ENCODE data around the gene FGFR2.
A peak's percentile ranks its signal among the peaks of the same experiment; 100 is the strongest.

The FGFR2 gene

DNA sequence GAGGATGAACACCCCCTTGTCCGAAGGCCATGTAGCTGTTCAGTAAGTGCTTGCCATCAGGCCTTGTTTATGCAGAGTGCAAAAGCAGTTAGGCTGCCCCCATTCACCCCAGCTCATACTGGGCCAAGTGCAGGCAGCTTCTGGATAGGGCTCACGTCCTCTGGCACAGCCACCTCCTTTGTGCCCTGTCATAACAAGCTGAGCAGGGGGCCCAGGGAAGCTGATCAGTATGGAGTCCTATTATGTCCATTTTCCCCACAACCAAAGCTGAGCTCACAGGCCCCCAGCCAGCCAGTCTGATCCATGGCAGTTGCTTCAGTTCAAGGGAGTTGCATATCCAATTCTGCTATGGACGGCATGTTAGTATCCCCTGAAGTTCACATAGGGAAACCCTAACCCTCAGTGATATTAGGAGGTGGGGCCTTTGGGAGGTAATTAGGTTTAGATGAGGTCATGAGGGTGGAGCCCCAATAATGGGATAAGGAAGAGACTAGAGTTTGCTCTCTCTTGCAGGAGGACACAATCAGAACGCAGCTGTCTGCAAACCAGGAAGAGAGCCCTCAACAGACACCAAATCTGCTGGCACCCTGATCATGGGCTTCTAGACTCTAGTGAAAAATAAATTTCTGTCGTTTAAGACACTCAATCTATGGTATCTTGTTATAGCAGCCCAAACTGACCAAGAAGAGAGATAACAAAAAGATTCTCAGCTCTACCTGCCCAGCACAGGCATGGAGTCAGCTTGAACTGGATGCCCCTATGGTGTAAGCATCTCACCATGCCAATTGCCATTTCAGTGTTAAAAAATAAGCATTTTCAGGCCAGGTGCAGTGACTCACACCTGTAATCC is 155.9 kb downstream of the FGFR2 start:
- no peak for DNase-seq

DNA sequence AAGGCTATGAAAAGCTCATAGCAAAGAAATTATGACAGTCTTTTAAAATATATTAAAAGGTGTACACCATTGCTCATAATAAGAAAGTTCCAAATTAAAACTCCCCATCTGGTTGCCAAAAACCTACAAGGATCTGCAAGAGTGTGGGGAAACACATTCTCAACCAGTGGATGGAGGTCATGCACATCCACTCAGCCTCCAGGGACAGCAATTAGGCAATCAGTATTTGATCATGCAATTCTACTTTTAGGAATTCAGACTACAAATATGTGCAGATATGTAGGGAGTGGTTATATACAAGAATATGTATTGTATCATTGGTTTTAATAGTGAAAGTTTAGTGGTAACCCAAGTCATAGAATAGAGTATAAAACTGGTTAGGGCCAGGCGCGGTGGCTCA is 157.8 kb downstream of the FGFR2 start:
- no peak for DNase-seq

DNA sequence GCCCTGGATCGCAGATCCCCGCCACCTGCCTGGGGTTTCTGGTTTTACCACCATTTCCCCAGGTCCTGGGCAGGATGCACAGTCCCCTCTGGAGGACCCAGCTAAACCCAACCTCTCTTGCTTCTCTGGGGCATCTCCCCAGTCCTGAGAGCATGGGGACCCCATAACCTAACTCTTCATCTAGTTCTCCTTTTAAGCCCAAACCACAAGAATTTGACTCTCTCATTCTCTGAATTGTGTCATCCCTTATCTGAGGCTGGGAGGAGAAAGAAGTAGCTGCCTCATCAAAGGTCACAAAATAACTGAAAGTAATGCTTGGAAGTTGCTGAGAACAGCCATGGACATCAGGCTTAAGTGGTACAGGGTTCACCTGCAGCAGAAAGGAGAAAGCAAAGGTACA is 159.9 kb downstream of the FGFR2 start:
- no peak for DNase-seq

DNA sequence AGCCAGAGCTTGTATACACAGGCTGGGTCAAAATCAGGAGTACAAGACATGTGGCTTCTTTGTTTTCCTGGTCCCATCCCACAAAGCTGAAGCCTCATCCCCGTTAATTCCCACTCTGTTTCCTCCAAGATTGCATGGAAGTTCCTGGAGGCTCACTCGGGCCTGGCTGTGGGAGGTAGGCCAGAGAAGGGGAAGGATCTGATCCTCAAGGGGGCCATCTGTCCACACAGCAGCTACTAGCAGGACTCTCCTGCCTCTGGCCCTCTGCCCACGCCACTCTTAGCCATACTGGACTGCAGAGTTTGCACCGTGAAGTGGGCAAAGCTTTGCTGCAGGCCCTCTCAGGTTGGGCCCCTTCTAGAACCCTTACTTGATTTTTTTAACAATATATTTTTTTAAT is 160.6 kb downstream of the FGFR2 start:
- DNase-seq: peak; percentile 63

DNA sequence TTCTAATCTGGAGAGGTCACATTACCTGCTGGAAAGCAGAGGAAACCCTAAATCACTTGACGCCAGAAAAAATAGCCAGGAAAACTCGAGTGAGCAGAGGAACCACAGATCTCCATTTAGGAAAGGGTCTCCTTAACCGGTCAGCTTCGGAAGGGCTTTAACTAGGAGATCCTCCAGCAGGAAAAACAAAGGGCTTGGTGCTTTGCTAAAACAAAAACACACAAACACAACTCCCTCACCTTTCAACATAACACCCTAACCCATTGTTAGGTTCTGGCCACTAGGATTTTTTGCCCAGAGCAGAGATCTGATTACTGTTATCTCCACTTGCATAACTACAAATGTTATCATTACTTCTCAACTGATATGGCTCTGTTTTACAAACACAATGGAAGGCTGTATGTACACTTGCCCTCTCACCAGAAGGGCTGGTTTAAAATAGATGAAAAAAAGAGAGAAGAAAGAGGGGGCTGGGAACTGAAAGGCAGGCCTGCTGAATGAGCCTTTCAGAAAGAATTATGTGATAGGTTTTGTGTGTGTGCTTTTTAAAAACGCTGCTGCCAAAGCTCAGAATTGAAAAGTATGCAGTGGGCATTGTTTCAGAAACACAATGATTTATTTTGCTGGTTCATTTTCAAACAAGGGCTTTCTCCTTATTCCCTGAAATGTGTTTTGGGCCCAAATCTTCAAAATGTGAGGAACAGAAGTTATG is 161.5 kb downstream of the FGFR2 start:
- DNase-seq: no peak

DNA sequence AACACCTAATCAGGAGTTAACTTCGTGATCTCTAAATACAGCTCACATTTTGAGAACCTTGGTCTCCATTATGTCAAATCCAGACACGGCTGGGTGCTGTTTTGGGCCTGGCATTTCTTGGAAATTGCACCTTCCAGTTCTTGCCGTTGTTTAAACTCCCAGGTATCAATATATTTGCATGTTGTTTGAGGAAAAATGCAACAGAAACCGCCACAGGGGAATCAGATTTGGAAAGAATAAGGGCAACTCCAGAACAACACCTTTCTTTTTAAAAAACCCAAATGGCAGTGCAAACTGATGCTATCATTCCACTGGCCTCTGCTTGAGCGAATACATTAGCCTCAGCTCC is 162.0 kb downstream of the FGFR2 start:
- no peak for DNase-seq

DNA sequence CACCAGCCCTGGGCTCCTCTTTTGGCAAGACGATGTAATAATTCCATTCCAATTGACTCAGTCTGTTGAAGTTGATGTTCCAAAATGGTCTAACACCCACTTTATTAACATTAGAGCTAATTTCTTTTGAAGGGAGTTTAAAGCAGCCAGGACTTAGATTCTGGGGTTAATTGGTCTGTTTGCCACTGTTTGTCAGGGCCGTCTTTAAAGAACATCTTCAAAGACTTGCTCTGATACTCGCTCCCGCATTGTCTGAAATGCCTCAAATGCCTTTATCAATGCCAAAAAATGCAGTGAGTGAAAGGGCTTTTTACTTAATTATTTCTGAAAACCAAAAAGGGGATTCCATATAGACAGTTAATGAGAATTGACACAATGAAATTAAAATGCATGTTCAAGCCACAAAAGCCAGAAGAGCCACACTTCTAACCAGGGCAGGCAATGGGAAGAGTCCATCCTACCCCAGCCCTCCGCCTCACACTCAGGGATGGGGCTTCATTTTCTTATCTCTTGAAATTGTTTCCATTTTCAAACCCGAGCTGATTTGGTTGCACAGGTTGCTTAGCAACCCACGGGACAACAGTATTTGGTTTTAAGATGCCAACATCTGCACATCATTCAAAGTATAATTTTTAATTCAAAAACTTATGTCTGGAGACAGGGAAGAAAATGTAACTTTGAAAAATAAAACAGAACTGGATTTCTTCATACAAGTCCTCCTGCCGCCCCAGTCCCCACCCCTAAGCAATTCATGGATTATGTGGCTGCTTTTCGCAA is 163.0 kb downstream of the FGFR2 start:
- no peak for DNase-seq

DNA sequence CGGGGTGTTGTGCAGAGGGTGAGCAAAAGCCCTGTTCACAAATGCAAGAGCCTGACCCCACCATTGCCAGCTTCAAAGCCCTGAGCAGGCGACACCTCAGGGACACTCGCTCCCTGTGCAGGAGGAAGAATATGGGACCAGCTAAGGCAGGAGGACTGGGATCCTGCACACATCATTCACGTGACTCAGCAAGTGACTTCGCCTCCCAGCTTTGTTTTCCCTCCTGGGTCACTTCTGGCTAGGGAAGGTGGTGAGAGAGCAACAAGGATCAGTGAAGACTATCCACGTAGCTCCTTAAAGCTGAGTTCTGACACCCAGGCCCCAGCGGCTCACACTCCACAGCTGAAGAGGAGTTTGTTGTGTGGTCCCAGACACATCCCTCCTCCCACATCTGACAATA is 164.3 kb downstream of the FGFR2 start:
- DNase-seq: no peak

DNA sequence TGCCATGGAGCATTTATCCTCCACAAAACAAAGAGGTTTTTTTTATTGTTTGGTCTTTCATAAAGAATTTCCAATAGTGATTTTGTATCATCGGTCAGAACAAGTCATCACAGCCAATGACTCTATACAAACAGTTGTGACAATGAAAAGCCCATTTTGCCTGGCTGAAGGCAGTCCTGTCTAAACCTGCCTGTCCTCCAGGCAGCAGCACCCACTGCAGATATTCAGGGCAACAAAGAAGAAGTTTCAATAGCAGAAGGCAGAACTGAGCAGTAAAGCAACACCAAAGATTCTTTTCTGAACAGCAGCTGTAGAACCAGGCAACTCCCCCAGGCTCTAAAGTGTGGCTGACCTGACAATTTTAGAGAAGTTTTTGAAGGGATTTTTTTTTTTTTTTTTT is 169.4 kb downstream of the FGFR2 start:
- DNase-seq: no peak

Measured in left hindlimb (tissue), 1 donor.